ES-I3 (cell line): ENCODE measurements around the gene RYR1.

Source experiments
- H3K36me3 ChIP-seq: 2 replicates; pipeline ENCODE4 v1.6.1; 2013; ENCODE audit warnings: mild to moderate bottlenecking, low read length, control low read depth, moderate library complexity; ENCODE audit not compliant: insufficient read depth
- H3K4me1 ChIP-seq: 2 replicates; pipeline ENCODE4 v1.6.1; 2013; ENCODE audit warnings: mild to moderate bottlenecking, control low read depth, low read length; ENCODE audit not compliant: insufficient read depth
- H3K9ac ChIP-seq: 2 replicates; pipeline ENCODE4 v1.6.1; 2013; ENCODE audit warnings: low read depth, mild to moderate bottlenecking, low read length, moderate library complexity
- H3K9me3 ChIP-seq: 2 replicates; pipeline ENCODE4 v1.6.1; 2013; ENCODE audit warnings: mild to moderate bottlenecking, low read length, moderate library complexity; ENCODE audit not compliant: control insufficient read depth, insufficient read depth

RYR1 gene

DNA sequence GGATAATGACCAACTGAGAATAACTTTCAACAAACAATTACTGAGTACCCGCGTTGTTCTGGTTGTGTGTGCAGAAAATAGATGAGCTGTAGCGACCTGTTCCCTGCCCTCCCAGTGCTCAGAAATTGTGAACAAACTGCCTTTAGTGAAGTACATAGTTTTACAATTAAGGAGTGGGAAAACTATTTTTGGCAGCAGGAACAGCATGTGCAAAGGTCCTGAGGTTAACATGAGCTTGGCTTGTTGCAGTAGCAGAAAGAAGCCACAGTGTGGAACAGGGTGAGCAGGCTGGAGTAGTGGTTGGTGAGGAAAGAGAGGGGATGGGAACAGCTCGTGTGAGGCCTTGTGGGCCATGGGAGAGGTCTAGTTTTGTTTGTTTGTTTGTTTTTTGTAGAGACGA lies 16.0 kb downstream of the RYR1 start:
- Histone ChIP-seq H3K9ac (no peak overlapping the region), H3K9me3 (no peaks in the 10 kb centered on the region), H3K36me3 (no peaks in the 10 kb centered on the region), H3K4me1 (peaks cover 4% of the 10 kb centered on the region; the same call in 1 of the 2 replicates)

DNA sequence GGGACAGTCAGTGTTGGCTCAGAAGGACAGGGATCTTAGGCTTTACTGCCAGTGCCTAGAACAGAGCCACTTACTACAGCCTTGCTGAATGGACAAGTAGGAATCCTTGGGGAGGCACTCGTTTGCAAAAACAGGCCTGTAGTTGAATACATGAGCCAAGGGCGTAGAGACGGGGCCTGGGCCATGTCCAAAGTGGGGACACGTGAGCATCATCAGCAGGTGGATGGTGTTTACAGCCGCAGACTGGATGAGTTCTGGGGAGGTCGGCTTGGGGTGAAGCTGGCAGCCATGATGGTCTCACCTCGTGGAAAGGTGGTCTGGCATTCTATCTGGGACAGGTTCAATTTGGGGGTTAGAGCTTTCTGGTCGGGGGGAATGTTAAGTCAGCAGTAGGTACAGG lies 17.5 kb downstream of the RYR1 start:
- Histone ChIP-seq H3K36me3 (no peaks in the 10 kb centered on the region), H3K9me3 (no peaks in the 10 kb centered on the region), H3K9ac (no peak overlapping the region), H3K4me1 (peaks cover 4% of the 10 kb centered on the region; the same call in 1 of the 2 replicates)

DNA sequence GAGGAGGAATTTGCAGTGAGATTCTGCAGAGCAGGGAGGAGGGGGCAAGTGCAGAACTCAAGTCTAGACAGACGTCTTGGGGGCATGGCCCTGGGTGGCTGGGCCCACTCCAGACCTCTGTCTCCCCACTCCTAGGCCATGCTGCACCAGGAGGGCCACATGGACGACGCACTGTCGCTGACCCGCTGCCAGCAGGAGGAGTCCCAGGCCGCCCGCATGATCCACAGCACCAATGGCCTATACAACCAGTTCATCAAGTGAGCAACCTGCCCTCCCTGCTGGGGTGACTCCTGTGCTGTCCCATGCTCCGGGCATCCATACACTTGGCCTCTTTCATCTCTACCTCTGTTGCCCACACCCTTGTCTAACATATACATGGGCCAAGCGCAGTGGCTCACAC lies 18.1 kb downstream of the RYR1 start:
- H3K36me3 ChIP-seq = no peaks in the 10 kb centered on the region
- H3K4me1 ChIP-seq = peaks cover 4% of the 10 kb centered on the region; the same call in 1 of the 2 replicates
- H3K9ac ChIP-seq = no peak overlapping the region
- no peaks in the 10 kb centered on the region for H3K9me3 ChIP-seq

DNA sequence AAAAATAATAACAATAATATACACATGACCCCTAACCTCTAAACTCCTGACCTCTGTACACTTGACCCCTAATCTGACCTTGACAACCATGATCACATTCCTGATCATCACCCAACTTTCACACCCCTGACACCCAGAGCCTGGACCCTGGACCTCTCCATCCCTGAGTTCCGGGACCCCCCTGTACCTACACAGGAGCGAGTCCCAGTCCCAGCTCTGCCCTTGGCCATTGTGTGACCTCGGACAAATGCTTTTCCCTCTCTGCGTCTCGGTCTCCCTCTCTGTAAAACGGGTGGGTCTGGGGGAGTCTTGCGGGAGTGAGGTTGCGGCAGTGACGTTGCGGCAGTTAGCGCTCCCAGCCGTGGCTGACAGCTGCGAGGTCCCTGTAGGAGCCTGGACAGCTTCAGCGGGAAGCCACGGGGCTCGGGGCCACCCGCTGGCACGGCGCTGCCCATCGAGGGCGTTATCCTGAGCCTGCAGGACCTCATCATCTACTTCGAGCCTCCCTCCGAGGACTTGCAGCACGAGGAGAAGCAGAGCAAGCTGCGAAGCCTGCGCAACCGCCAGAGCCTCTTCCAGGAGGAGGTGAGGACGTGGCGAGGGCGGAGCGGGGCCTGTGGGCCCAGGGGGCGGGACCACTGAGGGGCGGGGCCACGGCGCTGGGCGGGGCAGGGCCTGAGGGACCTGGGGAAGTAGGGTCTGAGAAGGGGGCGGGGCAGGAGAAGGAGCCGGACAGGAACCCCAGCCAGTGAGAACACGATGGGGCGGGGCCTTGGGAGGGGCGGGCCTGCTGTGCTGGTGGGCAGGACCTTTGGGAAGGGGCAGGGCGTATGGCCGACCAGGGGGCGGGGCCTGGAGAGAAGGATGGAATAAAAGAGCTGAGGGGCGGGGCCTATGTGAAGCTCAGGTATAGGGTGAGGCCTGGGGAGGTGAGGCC lies 19.2 kb downstream of the RYR1 start:
- Histone ChIP-seq H3K4me1 (peaks cover 4% of the 10 kb centered on the region; the same call in 1 of the 2 replicates), H3K9ac (peak overlapping the region; percentile 12; the same call in 1 of the 2 replicates), H3K9me3 (no peaks in the 10 kb centered on the region), H3K36me3 (no peaks in the 10 kb centered on the region)

DNA sequence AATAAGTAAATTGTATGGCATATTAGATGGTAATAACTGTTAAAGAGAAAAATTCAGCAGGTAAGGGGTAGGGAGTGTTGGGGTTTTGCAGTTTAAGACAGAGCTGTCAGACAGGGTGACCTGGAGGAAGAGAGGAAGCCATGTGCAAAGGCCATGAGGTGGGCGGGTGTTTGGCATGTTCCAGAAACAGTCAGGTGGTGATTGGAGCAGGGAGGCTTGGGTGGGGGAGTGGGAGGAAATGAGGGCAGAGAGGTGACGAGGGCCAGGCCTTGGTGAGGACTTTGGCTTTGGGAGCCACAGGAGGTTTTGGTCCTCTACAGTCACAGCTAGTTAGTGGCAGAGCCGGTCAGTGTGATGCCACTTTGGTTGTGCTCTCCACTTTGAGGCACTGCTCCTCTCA lies 20.1 kb downstream of the RYR1 start:
- no peaks in the 10 kb centered on the region for H3K36me3 ChIP-seq
- no peaks in the 10 kb centered on the region for H3K9me3 ChIP-seq
- peaks cover 4% of the 10 kb centered on the region; the same call in 1 of the 2 replicates for H3K4me1 ChIP-seq
- no peak overlapping the region for H3K9ac ChIP-seq

DNA sequence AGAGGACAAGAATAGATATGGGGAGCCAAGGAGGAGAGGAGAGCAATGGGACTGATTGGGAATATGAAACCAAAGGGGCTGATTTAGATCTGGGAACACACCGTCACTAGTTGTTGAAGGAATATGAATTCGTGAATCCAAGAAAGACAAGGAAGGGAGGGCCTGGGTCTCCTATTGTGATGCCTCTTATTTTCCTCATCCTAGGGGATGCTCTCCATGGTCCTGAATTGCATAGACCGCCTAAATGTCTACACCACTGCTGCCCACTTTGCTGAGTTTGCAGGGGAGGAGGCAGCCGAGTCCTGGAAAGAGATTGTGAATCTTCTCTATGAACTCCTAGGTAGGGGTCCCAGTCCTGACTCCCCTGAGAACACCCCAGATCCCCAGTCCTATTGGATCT lies 21.5 kb downstream of the RYR1 start:
- no peak overlapping the region for H3K9ac ChIP-seq
- H3K4me1 ChIP-seq = peaks cover 4% of the 10 kb centered on the region; the same call in 1 of the 2 replicates
- H3K9me3 ChIP-seq = no peaks in the 10 kb centered on the region
- no peaks in the 10 kb centered on the region for H3K36me3 ChIP-seq

DNA sequence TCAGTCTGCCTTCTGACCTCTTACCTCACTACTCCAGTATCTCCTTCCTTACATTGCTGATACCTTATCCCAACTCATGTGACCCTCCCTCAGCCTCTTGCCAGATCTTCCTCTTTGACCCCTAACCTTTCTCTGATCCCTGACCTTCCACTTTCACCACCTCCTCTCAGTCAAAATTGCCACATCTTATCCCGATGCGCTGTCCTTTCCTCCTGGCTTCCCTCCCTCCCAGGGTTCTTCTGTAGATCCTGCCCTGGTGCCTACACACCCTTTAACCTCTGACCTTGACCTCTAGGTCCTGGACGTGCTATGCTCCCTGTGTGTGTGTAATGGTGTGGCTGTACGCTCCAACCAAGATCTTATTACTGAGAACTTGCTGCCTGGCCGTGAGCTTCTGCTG lies 23.7 kb downstream of the RYR1 start:
- H3K36me3 ChIP-seq = no peaks in the 10 kb centered on the region
- peaks cover 4% of the 10 kb centered on the region; the same call in 1 of the 2 replicates for H3K4me1 ChIP-seq
- no peaks in the 10 kb centered on the region for H3K9me3 ChIP-seq
- no peak overlapping the region for H3K9ac ChIP-seq

DNA sequence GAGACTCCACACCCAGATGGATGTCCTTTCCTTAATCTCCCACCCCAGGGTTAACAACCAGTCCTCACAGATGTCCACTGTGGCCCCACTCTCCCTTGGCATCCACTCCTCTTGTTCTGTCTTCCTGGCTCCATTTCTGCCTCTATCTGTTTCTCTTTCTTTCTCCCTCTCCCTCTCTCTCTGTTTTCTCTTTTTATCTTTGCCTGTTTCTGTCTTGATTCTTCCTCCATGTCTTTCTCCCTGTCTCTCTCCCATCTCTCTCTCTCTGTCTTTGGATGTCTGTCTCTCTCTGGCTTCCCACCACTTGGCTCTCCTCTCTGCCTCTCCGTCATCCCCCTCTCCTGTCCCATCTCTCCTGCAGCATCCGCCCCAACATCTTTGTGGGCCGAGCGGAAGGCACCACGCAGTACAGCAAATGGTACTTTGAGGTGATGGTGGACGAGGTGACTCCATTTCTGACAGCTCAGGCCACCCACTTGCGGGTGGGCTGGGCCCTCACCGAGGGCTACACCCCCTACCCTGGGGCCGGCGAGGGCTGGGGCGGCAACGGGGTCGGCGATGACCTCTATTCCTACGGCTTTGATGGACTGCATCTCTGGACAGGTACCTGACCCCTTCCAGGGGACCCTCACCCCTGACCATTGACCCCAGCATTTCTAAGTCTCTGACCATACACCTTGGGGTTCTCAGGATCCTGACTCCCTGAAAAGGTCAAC lies 24.4 kb downstream of the RYR1 start:
- no peaks in the 10 kb centered on the region for H3K9me3 ChIP-seq
- H3K9ac ChIP-seq = no peak overlapping the region
- H3K36me3 ChIP-seq = no peaks in the 10 kb centered on the region
- H3K4me1 ChIP-seq = no peaks in the 10 kb centered on the region

DNA sequence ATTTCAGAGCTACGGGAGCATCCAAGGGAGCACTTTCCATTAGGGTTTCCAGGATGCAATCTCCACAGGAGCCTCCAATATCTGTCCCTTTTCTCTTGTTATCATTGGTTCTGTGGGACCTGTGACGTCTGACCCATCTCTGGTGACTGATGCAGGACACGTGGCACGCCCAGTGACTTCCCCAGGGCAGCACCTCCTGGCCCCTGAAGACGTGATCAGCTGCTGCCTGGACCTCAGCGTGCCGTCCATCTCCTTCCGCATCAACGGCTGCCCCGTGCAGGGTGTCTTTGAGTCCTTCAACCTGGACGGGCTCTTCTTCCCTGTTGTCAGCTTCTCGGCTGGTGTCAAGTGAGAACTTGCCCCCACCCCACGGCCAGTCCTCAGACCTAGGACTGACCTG lies 25.5 kb downstream of the RYR1 start:
- Histone ChIP-seq H3K36me3 (no peaks in the 10 kb centered on the region), H3K9me3 (no peaks in the 10 kb centered on the region), H3K4me1 (no peaks in the 10 kb centered on the region)

DNA sequence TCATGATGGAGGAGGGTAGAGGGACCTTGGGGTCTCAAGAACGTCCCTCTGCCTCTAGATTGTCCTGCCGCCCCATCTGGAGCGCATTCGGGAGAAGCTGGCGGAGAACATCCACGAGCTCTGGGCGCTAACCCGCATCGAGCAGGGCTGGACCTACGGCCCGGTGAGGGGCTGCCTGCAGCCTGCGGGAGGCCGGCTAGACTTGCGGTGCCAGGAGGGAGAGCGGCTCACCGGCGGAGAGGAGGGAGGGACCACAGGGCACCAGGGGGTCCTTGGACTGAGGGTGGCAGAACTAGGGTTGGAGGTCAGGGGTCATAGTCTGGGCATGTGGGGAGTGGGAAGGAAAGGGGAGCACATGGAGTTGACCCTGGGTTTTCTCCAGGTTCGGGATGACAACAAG lies 29.9 kb downstream of the RYR1 start:
- H3K36me3 ChIP-seq = no peaks in the 10 kb centered on the region; the same call in 1 of the 2 replicates
- no peaks in the 10 kb centered on the region for H3K9me3 ChIP-seq
- H3K4me1 ChIP-seq = no peaks in the 10 kb centered on the region; the same call in 1 of the 2 replicates
- H3K9ac ChIP-seq = no peak overlapping the region

More for the DNA sequence above, 25.5 kb downstream of the RYR1 start:
- no peak overlapping the region for H3K9ac ChIP-seq

DNA sequence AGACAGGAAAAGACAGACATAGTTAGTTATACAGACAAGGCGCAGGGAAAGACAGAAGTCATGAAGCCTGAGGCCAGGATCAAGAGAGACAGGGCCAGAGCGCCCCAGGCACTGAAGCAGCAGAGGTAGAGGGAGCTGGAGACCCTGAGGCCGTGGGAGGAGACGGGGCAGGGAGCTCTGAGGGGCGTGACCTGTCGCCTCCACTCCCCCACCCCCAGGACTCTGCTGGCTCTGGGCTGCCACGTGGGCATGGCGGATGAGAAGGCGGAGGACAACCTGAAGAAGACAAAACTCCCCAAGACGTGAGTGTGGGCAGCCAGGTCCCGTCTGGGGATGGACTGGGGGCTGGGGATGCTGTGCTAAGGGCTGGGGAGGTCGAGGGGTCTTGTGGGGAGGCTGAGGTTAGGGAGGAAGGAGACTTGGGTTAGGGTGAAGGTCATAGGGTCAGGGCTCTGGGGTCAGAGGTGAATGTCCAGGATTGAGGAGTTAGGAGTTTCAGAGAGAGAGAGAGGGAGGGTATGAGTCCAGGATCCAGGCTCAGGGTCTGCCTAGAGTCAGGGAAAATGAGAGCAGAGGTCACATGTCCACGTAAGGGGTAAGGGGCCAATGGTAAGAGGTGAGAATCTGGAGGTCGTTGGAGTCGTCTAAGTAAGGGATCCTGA lies 31.1 kb downstream of the RYR1 start:
- Histone ChIP-seq H3K9me3 (no peaks in the 10 kb centered on the region), H3K4me1 (no peaks in the 10 kb centered on the region; the same call in 1 of the 2 replicates), H3K9ac (no peak overlapping the region), H3K36me3 (no peaks in the 10 kb centered on the region; the same call in 1 of the 2 replicates)

DNA sequence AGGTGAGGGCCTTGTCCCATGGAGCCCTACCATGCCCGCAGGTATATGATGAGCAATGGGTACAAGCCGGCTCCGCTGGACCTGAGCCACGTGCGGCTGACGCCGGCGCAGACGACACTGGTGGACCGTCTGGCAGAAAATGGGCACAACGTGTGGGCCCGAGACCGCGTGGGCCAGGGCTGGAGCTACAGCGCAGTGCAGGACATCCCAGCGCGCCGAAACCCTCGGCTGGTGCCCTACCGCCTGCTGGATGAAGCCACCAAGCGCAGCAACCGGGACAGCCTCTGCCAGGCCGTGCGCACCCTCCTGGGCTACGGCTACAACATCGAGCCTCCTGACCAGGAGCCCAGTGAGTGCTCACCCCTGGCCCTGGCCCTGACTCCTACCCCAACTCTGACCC lies 32.6 kb downstream of the RYR1 start:
- Histone ChIP-seq H3K36me3 (no peaks in the 10 kb centered on the region; the same call in 1 of the 2 replicates), H3K9ac (no peak overlapping the region), H3K9me3 (no peaks in the 10 kb centered on the region), H3K4me1 (peaks cover 2% of the 10 kb centered on the region; the same call in 1 of the 2 replicates)

DNA sequence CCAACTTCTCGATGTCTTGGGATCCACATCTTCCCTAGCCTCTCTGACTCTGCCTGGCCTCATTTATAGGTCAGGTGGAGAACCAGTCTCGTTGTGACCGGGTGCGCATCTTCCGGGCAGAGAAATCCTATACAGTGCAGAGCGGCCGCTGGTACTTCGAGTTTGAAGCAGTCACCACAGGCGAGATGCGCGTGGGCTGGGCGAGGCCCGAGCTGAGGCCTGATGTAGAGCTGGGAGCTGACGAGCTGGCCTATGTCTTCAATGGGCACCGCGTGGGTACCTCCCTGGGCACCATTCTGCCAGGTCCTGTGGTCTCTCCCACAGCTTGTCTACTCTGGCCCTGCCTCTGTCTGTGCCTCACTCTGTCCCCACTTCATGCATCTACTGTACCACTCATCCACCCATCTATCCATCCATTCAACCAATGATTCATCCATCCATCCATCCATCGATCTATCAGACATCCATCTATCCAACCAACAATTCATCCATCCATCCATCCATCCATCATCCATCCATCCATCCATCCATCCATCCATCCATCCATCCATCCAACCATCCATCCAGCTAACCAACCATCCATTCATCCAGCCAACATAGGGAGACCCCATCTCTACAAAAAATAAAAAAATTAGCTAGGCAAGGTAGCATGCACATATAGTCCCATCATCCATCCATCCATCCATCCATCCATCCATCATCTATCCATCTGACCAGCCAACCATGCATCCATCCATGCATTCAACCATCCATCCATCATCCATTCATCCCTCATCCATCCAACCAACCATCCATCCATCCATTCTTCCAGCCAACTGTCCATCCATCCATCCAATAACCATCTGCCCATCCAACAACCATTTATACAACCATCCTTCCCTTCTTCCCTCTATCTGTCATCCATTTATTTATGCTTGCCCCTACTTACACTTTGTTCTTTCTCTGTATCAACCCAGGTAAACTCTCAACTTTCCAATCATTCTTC lies 34.3 kb downstream of the RYR1 start:
- Histone ChIP-seq H3K4me1 (peaks cover 2% of the 10 kb centered on the region; the same call in 1 of the 2 replicates), H3K9ac (no peak overlapping the region), H3K36me3 (no peaks in the 10 kb centered on the region; the same call in 1 of the 2 replicates), H3K9me3 (no peaks in the 10 kb centered on the region)
